Astrocyte of the cerebellum (primary cell): ENCODE results near the gene ENTPD1.
A peak's percentile ranks its signal among the peaks of the same experiment; 100 is the strongest.

Experiments used
- DNase-seq: peaks from one replicate; pipeline ENCODE4 v3.0.0-alpha.2; 2011; ENCODE audit warnings: low read depth
- H3K4me3 ChIP-seq: 2 replicates; pipeline ENCODE4 v1.5.1; 2011; ENCODE audit warnings: mild to moderate bottlenecking, low read depth, low read length, moderate library complexity
- CTCF ChIP-seq: IDR thresholded peaks from 2 replicates; pipeline ENCODE4 v1.5.1; 2012; ENCODE audit warnings: low read length, low read depth, moderate library complexity, mild to moderate bottlenecking; ENCODE audit errors: missing control alignments
- in situ Hi-C: cut with HindIII; loops from 2 replicates; pipeline ENCODE4 v1.10.0; 2017; ENCODE audit warnings: low sequenced_read_pairs

ENTPD1 gene

GRCh38 chr10:95818668-95819067, 62.7 kb downstream of the ENTPD1 start:
- DNase-seq, result peak; percentile 67
- in situ Hi-C loops, result no loop called here
- TF ChIP-seq CTCF, result no peak
- H3K4me3 ChIP-seq, result no peak overlapping the region

GRCh38 chr10:95819620-95820329, 63.8 kb downstream of the ENTPD1 start:
- in situ Hi-C loops, result no loop called here
- DNase-seq, result no peak
- no peak for TF ChIP-seq CTCF
- H3K4me3 ChIP-seq, result no peak overlapping the region

- no peak for TF ChIP-seq CTCF
- no peak for DNase-seq
- in situ Hi-C loops, result no loop called here
- H3K4me3 ChIP-seq, result no peak overlapping the region
Measured at GRCh38 chr10:95820363-95820762, 64.4 kb downstream of the ENTPD1 start.

- no peak overlapping the region for H3K4me3 ChIP-seq
- no peak for TF ChIP-seq CTCF
- no peak for DNase-seq
- in situ Hi-C loops, result no loop called here
Measured at GRCh38 chr10:95821720-95822119, 65.8 kb downstream of the ENTPD1 start.

- TF ChIP-seq CTCF, result no peak
- no peak overlapping the region for H3K4me3 ChIP-seq
- in situ Hi-C loops, result no loop called here
- DNase-seq, result no peak
Measured at GRCh38 chr10:95830044-95830443, 74.1 kb downstream of the ENTPD1 start.

- DNase-seq, result no peak
- in situ Hi-C loops, result no loop called here
- no peak for TF ChIP-seq CTCF
- no peak overlapping the region for H3K4me3 ChIP-seq
Measured at GRCh38 chr10:95831076-95831475, 75.1 kb downstream of the ENTPD1 start.
